PC-3 (cell line): Measurements from ENCODE around the gene SH3RF1.

Source experiments
- CTCF ChIP-seq: fragments of 300-600 bp; sonication (generic); conservative IDR thresholded peaks from 2 replicates; pipeline ENCODE4 v1.5.1; 2017; ENCODE audit warnings: antibody characterized with exemption, low read depth, mild to moderate bottlenecking, low read length
- EZH2 ChIP-seq: fragments of 300-600 bp; sonication (generic); IDR thresholded peaks from one replicate; pipeline ENCODE4 v1.6.1; 2017; ENCODE audit warnings: antibody characterized with exemption, mild to moderate bottlenecking, low read length; ENCODE audit not compliant: unreplicated experiment
- EZH2phosphoT487 ChIP-seq: fragments of 300-600 bp; sonication (generic); IDR thresholded peaks from 2 replicates; pipeline ENCODE4 v1.6.1; 2018; ENCODE audit warnings: mild to moderate bottlenecking, antibody characterized with exemption, low read length, borderline replicate concordance

- no peak for TF ChIP-seq CTCF
- no peak for TF ChIP-seq EZH2
- no peak for TF ChIP-seq EZH2phosphoT487
Observed at GRCh38 chr4:169143335-169143734, 127.4 kb downstream of the SH3RF1 start.
